Measurements from ENCODE around the gene PCDH19. TPM values are rescaled to one million over a fixed set of nuclear protein-coding genes. Genes with fewer than 3 reads are reported as not detected.
A peak's percentile ranks its signal among the peaks of the same experiment; 100 is the strongest.

Gene PCDH19
- total RNA-seq, 1 donor from 2014 or later: 0.17 TPM

- H3K36me3 ChIP-seq: no peaks in the 10 kb centered on the region
- no peak for DNase-seq
- no peaks in the 10 kb centered on the region for H3K4me1 ChIP-seq
- no peak overlapping the region for H3K27ac ChIP-seq
- H3K4me3 ChIP-seq: no peak overlapping the region
- no peak for TF ChIP-seq CTCF (IDR thresholded peaks at IDR 0.05)
- no peaks in the 10 kb centered on the region for H3K27me3 ChIP-seq
- H3K9me3 ChIP-seq: no peaks in the 10 kb centered on the region
- intact Hi-C loops (cut with DNase I): no loop called here
- no peak for ATAC-seq
These were observed 60.7 kb downstream of the PCDH19 start for GRCh38 chrX:100349391-100349790.

GRCh38 chrX:100341142-100341510 lies 68.9 kb downstream of the PCDH19 start:
- no peak overlapping the region for H3K4me3 ChIP-seq
- no peak for TF ChIP-seq CTCF (IDR thresholded peaks at IDR 0.05)
- H3K27me3 ChIP-seq: no peaks in the 10 kb centered on the region
- no peak overlapping the region for H3K27ac ChIP-seq
- H3K9me3 ChIP-seq: no peaks in the 10 kb centered on the region
- no peaks in the 10 kb centered on the region for H3K36me3 ChIP-seq
- H3K4me1 ChIP-seq: no peaks in the 10 kb centered on the region
- ATAC-seq (no peak), DNase-seq (no peak)
- intact Hi-C loops (cut with DNase I): no loop called here

- Histone ChIP-seq H3K4me1 (no peaks in the 10 kb centered on the region), H3K9me3 (no peaks in the 10 kb centered on the region), H3K27me3 (no peaks in the 10 kb centered on the region), H3K4me3 (no peak overlapping the region), H3K27ac (no peak overlapping the region), H3K36me3 (no peaks in the 10 kb centered on the region)
- no peak for TF ChIP-seq CTCF (IDR thresholded peaks at IDR 0.05)
- ATAC-seq (no peak), DNase-seq (no peak)
- intact Hi-C loops (cut with DNase I): no loop called here
These were observed 69.5 kb downstream of the PCDH19 start for GRCh38 chrX:100340491-100341141.

GRCh38 chrX:100328351-100328750 lies 81.7 kb downstream of the PCDH19 start:
- Histone ChIP-seq H3K4me1 (no peaks in the 10 kb centered on the region), H3K4me3 (no peak overlapping the region), H3K36me3 (no peaks in the 10 kb centered on the region), H3K9me3 (no peaks in the 10 kb centered on the region), H3K27me3 (no peaks in the 10 kb centered on the region), H3K27ac (no peak overlapping the region)
- intact Hi-C loops (cut with DNase I): no loop called here
- no peak for ATAC-seq
- no peak for TF ChIP-seq CTCF (IDR thresholded peaks at IDR 0.05)
- no peak for DNase-seq

- H3K4me1 ChIP-seq: no peaks in the 10 kb centered on the region
- intact Hi-C loops (cut with DNase I): no loop called here
- no peak for TF ChIP-seq CTCF (IDR thresholded peaks at IDR 0.05)
- no peaks in the 10 kb centered on the region for H3K27me3 ChIP-seq
- H3K36me3 ChIP-seq: no peaks in the 10 kb centered on the region
- ATAC-seq (no peak), DNase-seq (no peak)
- no peak overlapping the region for H3K4me3 ChIP-seq
- no peaks in the 10 kb centered on the region for H3K9me3 ChIP-seq
- H3K27ac ChIP-seq: no peak overlapping the region
These were observed 90.4 kb downstream of the PCDH19 start for GRCh38 chrX:100319716-100320115.

GRCh38 chrX:100316987-100317386 lies 93.1 kb downstream of the PCDH19 start:
- H3K36me3 ChIP-seq: no peaks in the 10 kb centered on the region
- ATAC-seq (peak; percentile 77), DNase-seq (peak; percentile 65)
- no peak overlapping the region for H3K27ac ChIP-seq
- no peaks in the 10 kb centered on the region for H3K9me3 ChIP-seq
- no peak for TF ChIP-seq CTCF (IDR thresholded peaks at IDR 0.05)
- no peaks in the 10 kb centered on the region for H3K4me1 ChIP-seq
- H3K27me3 ChIP-seq: no peaks in the 10 kb centered on the region
- intact Hi-C loops (cut with DNase I): no loop called here
- no peak overlapping the region for H3K4me3 ChIP-seq

All from upper lobe of right lung (tissue), 1 donor.